Upper lobe of right lung (tissue), 1 donor: ENCODE results near the gene MAGI2. TPM values are rescaled to one million over a fixed set of nuclear protein-coding genes. Genes with fewer than 3 reads are reported as not detected.

ENCODE experiments used
- ATAC-seq: fragments of 200-7000 bp; cut with Tn5 transposase; one replicate; pipeline ENCODE4 v1.9.1; 2020; ENCODE audit warnings: mild to moderate bottlenecking, moderate library complexity
- DNase-seq: peaks from one replicate; pipeline ENCODE4 v3.0.0-alpha.2; 2020
- H3K27ac ChIP-seq: fragments of 200-600 bp; one replicate; pipeline ENCODE4 v1.8.0; 2022
- H3K27me3 ChIP-seq: fragments of 200-600 bp; one replicate; pipeline ENCODE4 v1.8.0; 2022; ENCODE audit warnings: mild to moderate bottlenecking
- H3K36me3 ChIP-seq: fragments of 200-600 bp; one replicate; pipeline ENCODE4 v1.8.0; 2022
- H3K4me1 ChIP-seq: fragments of 200-600 bp; one replicate; pipeline ENCODE4 v1.8.0; 2022
- H3K4me3 ChIP-seq: fragments of 200-600 bp; one replicate; pipeline ENCODE4 v1.8.0; 2022; ENCODE audit warnings: mild to moderate bottlenecking
- H3K9me3 ChIP-seq: fragments of 200-600 bp; one replicate; pipeline ENCODE4 v1.8.0; 2022
- CTCF ChIP-seq: fragments of 200-600 bp; IDR thresholded peaks from one replicate; pipeline ENCODE4 v1.8.0; 2022; ENCODE audit warnings: antibody characterized with exemption
- intact Hi-C: fragments of 100-400 bp; cut with DNase I; formaldehyde crosslinking; loops from one replicate; pipeline ENCODE4 v1.11.0; 2022
- total RNA-seq: library from RNA; stranded (reverse); fragmentation: NEBNext Ultra II Directional; extraction: Animal tissue kit (Norgen Biotek cat#: 25700); gene quantifications from one replicate; pipeline ENCODE4 v1.2.1, GENCODE V29; 2021
- donor health status: DM: no; HTN: yes; CAD: no; lungs with severe emphysema.

The MAGI2 gene
- total RNA-seq, 1 donor from 2014 or later: 12.8 TPM

- TF ChIP-seq CTCF: no peak
- ATAC-seq: no peak
- intact Hi-C loops: no loop called here
These were observed 552.7 kb downstream of the MAGI2 start for GRCh38 chr7:78900806-78901205.

GRCh38 chr7:78895393-78895792, 558.1 kb downstream of the MAGI2 start:
- Histone ChIP-seq H3K4me1 (no peaks in the 10 kb centered on the region), H3K9me3 (no peaks in the 10 kb centered on the region), H3K36me3 (no peaks in the 10 kb centered on the region), H3K4me3 (no peak overlapping the region), H3K27ac (no peak overlapping the region), H3K27me3 (no peaks in the 10 kb centered on the region)
- DNase-seq (no peak), ATAC-seq (no peak)
- TF ChIP-seq CTCF: no peak
- intact Hi-C loops: no loop called here

More at GRCh38 chr7:78900806-78901205, 552.7 kb downstream of the MAGI2 start:
- DNase-seq: no peak
- Histone ChIP-seq H3K4me3 (no peak overlapping the region), H3K4me1 (no peaks in the 10 kb centered on the region), H3K27ac (no peak overlapping the region), H3K36me3 (no peaks in the 10 kb centered on the region), H3K9me3 (no peaks in the 10 kb centered on the region), H3K27me3 (no peaks in the 10 kb centered on the region)

- DNase-seq: no peak
- ATAC-seq: no peak
- Histone ChIP-seq H3K27ac (no peak overlapping the region), H3K4me3 (no peak overlapping the region), H3K4me1 (no peaks in the 10 kb centered on the region), H3K27me3 (no peaks in the 10 kb centered on the region), H3K9me3 (peaks cover 16% of the 10 kb centered on the region), H3K36me3 (no peaks in the 10 kb centered on the region)
- intact Hi-C loops: no loop called here
- no peak for TF ChIP-seq CTCF
These were observed 574.3 kb downstream of the MAGI2 start for GRCh38 chr7:78879206-78879605.

GRCh38 chr7:78873117-78873516, 580.4 kb downstream of the MAGI2 start:
- Histone ChIP-seq H3K36me3 (no peaks in the 10 kb centered on the region), H3K27me3 (no peaks in the 10 kb centered on the region), H3K4me3 (no peak overlapping the region), H3K27ac (no peak overlapping the region), H3K9me3 (no peaks in the 10 kb centered on the region), H3K4me1 (no peaks in the 10 kb centered on the region)
- ATAC-seq: no peak
- DNase-seq: no peak
- no peak for TF ChIP-seq CTCF
- intact Hi-C loops: no loop called here

GRCh38 chr7:78864339-78864738, 589.1 kb downstream of the MAGI2 start:
- TF ChIP-seq CTCF: no peak
- no peak overlapping the region for H3K4me3 ChIP-seq
- H3K9me3 ChIP-seq: no peaks in the 10 kb centered on the region
- intact Hi-C loops: no loop called here
- DNase-seq (no peak), ATAC-seq (no peak)
- H3K27me3 ChIP-seq: no peaks in the 10 kb centered on the region
- no peak overlapping the region for H3K27ac ChIP-seq
- H3K4me1 ChIP-seq: no peaks in the 10 kb centered on the region
- no peaks in the 10 kb centered on the region for H3K36me3 ChIP-seq

- H3K27me3 ChIP-seq: no peaks in the 10 kb centered on the region
- no peak overlapping the region for H3K4me3 ChIP-seq
- H3K4me1 ChIP-seq: no peaks in the 10 kb centered on the region
- H3K27ac ChIP-seq: no peak overlapping the region
- intact Hi-C loops: no loop called here
- H3K36me3 ChIP-seq: no peaks in the 10 kb centered on the region
- no peak for TF ChIP-seq CTCF
- DNase-seq (no peak), ATAC-seq (peak; percentile 17)
- H3K9me3 ChIP-seq: no peaks in the 10 kb centered on the region
These were observed 590.2 kb downstream of the MAGI2 start for GRCh38 chr7:78863281-78863680.
